Astrocyte of the hippocampus (primary cell): Measurements from ENCODE around the gene CDKN2B.
"Not testable (repeated sequence)": the region's sequence is repeated elsewhere in the genome, so short reads cannot be mapped to it uniquely, and the experiment has no call there.

Source experiments
- DNase-seq: peaks from one replicate; pipeline ENCODE4 v3.0.0; 2011; ENCODE audit warnings: low read depth, low spot score

Gene CDKN2B

GRCh38 chr9:21969011-21969940 lies 39.8 kb downstream of the CDKN2B start:
- DNase-seq, result peak; percentile 33

GRCh38 chr9:21968331-21969010 lies 40.6 kb downstream of the CDKN2B start:
- peak; percentile 65 for DNase-seq

GRCh38 chr9:21967702-21968101 lies 41.4 kb downstream of the CDKN2B start:
- DNase-seq, result peak; percentile 15

DNA sequence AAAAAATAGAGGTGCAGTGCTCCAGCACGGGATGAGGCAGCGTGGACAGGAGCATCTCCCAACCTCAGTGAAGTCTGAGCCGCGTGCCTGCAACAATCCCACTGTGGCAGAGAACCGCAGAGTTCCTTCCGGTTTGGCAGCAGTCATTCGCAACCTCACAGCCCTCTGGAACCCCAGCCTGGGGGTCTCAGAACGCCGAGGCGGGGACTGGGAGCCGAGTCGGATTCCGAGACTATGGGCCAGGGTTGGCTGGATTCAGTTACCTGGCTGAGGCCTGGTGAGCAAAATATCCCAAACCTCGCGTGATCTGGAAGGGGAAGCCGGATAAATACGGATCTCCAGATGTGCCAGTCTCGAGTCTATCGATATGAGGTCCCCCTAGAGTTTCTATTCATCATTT lies 41.9 kb downstream of the CDKN2B start:
- DNase-seq, result peak; percentile 9

DNA sequence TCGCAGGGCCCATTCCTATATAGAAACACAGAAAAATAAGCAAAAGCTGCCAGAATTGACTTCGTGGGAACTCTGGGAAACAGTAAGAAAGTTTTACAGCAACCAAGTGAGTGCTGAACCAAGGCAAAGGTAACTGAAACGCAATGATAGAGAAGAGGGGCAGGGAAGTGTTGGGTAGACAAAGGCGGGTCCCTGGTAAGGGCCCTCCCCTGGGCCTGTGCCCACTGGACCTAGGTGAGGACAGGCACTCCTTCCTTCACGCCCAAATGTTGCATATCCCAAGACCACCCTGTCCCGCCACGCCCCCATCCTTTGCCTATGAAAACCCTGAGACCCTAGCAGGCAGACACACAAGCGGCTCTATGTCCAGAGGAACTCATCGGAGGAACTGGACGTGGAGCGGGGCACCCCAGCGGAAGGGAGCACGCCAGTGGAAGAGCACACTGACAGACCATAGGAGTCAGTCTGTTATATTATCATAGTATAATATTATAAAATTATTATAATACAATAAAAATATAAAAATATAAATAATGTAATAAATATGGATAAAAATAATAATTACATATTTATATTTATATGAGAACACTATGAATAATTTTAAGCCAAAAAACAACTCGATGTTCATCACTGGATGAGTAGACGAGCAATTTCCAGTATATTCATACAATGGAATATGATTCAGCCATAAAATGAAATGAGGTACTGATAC lies 42.8 kb downstream of the CDKN2B start:
- peak; percentile 12 for DNase-seq

DNA sequence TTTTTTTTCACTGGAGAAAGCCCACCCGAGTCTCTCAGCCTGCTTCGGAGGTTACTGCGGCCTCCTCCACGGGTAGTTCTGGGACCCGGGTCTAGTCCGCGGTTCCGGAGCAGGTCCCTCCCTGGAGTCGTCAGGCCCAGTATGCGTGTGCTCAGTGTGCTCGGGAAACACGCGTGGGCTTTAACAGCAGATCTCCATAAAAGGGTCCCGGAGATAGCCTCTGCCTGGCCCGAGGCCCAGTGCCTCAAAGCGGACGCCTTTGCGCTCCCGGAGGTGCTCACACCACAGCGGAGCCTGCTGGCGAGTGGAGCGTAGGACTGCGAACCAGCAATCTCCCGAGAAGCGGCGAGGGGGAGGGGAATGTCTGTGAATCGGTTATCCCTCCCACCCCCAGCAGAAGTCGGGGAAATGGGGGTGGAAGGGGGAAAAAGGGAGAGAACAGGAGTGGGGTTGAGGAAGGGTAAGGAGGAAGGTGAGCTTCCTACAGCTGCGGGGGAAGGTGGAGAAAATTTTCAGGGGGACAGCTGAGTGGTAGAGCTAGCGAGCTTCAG lies 43.6 kb downstream of the CDKN2B start:
- peak; percentile 91 for DNase-seq

- DNase-seq, result peak; percentile 72
These were observed 44.1 kb downstream of the CDKN2B start for GRCh38 chr9:21964925-21965385.

- no peak for DNase-seq
These were observed 47.5 kb downstream of the CDKN2B start for GRCh38 chr9:21961569-21961968.

- DNase-seq, result not testable (repeated sequence)
These were observed 49.8 kb downstream of the CDKN2B start for GRCh38 chr9:21959268-21959667.

- DNase-seq, result no peak
These were observed 50.3 kb downstream of the CDKN2B start for GRCh38 chr9:21958833-21959232.
